Neural cell (in vitro differentiated cells): ENCODE results near the gene CD84. TPM values are rescaled to one million over a fixed set of nuclear protein-coding genes. Genes with fewer than 3 reads are reported as not detected.

Experiments
- H2AFZ ChIP-seq: fragments of 200-600, 300-800 bp; sonication (generic), shearing (Covaris generic); 2 replicates; pipeline ENCODE4 v1.6.0; 2014; ENCODE audit warnings: low read depth, mild to moderate bottlenecking, antibody characterized with exemption, low read length, moderate library complexity
- H3F3A ChIP-seq: fragments of 200-600 bp; shearing (Covaris generic); 2 replicates; pipeline ENCODE4 v1.6.1; 2016; ENCODE audit warnings: mild to moderate bottlenecking, moderate library complexity, mixed read lengths, antibody characterized with exemption, low read length; ENCODE audit not compliant: insufficient read depth, poor library complexity, severe bottlenecking
- H3K27ac ChIP-seq: fragments of 200-600, 300-800 bp; sonication (generic), shearing (Covaris generic); 2 replicates; pipeline ENCODE4 v1.5.1; 2014; ENCODE audit warnings: mild to moderate bottlenecking, low read length, moderate library complexity
- H3K27me3 ChIP-seq: fragments of 300-800, 200-600 bp; sonication (generic), shearing (Covaris generic); 2 replicates; pipeline ENCODE4 v1.6.0; 2014; ENCODE audit warnings: mild to moderate bottlenecking, low read depth, low read length, moderate library complexity; ENCODE audit not compliant: insufficient read depth
- H3K36me3 ChIP-seq: fragments of 300-800, 200-600 bp; sonication (generic), shearing (Covaris generic); 2 replicates; pipeline ENCODE4 v1.5.1; 2014; ENCODE audit warnings: mild to moderate bottlenecking, antibody characterized with exemption, low read length, moderate library complexity; ENCODE audit not compliant: insufficient read depth
- H3K4me2 ChIP-seq: fragments of 300-800, 200-600 bp; sonication (generic), shearing (Covaris generic); 2 replicates; pipeline ENCODE4 v1.6.0; 2014; ENCODE audit warnings: mild to moderate bottlenecking, low read length
- H3K4me3 ChIP-seq: fragments of 300-800, 200-600 bp; sonication (generic), shearing (Covaris generic); 2 replicates; pipeline ENCODE4 v1.5.1; 2014; ENCODE audit warnings: mild to moderate bottlenecking, low read length, moderate library complexity
- H3K79me2 ChIP-seq: fragments of 200-600 bp; shearing (Covaris generic); replicated peaks from 2 replicates; pipeline ENCODE4 v1.6.0; 2014; ENCODE audit warnings: mild to moderate bottlenecking, low read length, moderate library complexity; ENCODE audit not compliant: insufficient read depth
- H3K9ac ChIP-seq: fragments of 300-800, 200-600 bp; sonication (generic), shearing (Covaris generic); 2 replicates; pipeline ENCODE4 v1.6.1; 2016; ENCODE audit warnings: mild to moderate bottlenecking, low read length, mixed read lengths
- H3K9me2 ChIP-seq: fragments of 200-600 bp; shearing (Covaris generic); 2 replicates; pipeline ENCODE4 v1.6.1; 2016; ENCODE audit warnings: mild to moderate bottlenecking, low read length, mixed read lengths; ENCODE audit not compliant: insufficient read depth
- H3K9me3 ChIP-seq: fragments of 200-600, 300-800 bp; sonication (generic), shearing (Covaris generic); 2 replicates; pipeline ENCODE4 v1.6.1; 2016; ENCODE audit warnings: mild to moderate bottlenecking, mixed run types, low read length, moderate library complexity, mixed read lengths
- H4K20me1 ChIP-seq: fragments of 200-600 bp; shearing (Covaris generic); 2 replicates; pipeline ENCODE4 v1.6.1; 2016; ENCODE audit warnings: mild to moderate bottlenecking, mixed run types; ENCODE audit not compliant: insufficient read depth
- CTCF ChIP-seq: fragments of 450-650 bp; IDR thresholded peaks from 2 replicates; pipeline ENCODE4 v1.5.1; 2014; ENCODE audit warnings: antibody characterized with exemption, mild to moderate bottlenecking, moderate library complexity; ENCODE audit not compliant: poor library complexity, severe bottlenecking
- EP300 ChIP-seq: fragments of 450-650 bp; conservative IDR thresholded peaks from 2 replicates; pipeline ENCODE4 v1.6.1; 2014; ENCODE audit warnings: antibody characterized with exemption, mild to moderate bottlenecking, moderate library complexity; ENCODE audit not compliant: poor library complexity, severe bottlenecking
- EZH2 ChIP-seq: fragments of 200-600, 300-800 bp; shearing (Covaris generic), sonication (generic); IDR thresholded peaks from 2 replicates; pipeline ENCODE4 v1.6.1; 2014; ENCODE audit warnings: antibody characterized with exemption, low read length, borderline replicate concordance, mild to moderate bottlenecking; ENCODE audit not compliant: insufficient read depth, poor library complexity, severe bottlenecking
- MXI1 ChIP-seq: fragments of 450-650 bp; conservative IDR thresholded peaks from 2 replicates; pipeline ENCODE4 v1.6.1; 2014; ENCODE audit warnings: antibody characterized with exemption, mild to moderate bottlenecking; ENCODE audit not compliant: poor library complexity, severe bottlenecking
- POLR2AphosphoS5 ChIP-seq: IDR thresholded peaks from 2 replicates; pipeline ENCODE4 v1.6.1; 2012
- RAD21 ChIP-seq: fragments of 450-650 bp; conservative IDR thresholded peaks from 2 replicates; pipeline ENCODE4 v1.6.1; 2014; ENCODE audit warnings: antibody characterized with exemption, mild to moderate bottlenecking, moderate library complexity
- REST ChIP-seq: IDR thresholded peaks from 2 replicates; pipeline ENCODE4 v1.6.1; 2012; ENCODE audit warnings: borderline replicate concordance
- SMC3 ChIP-seq: fragments of 450-650 bp; conservative IDR thresholded peaks from 2 replicates; pipeline ENCODE4 v1.6.1; 2014; ENCODE audit warnings: antibody characterized with exemption, mild to moderate bottlenecking, moderate library complexity; ENCODE audit not compliant: poor library complexity
- TAF1 ChIP-seq: IDR thresholded peaks from 2 replicates; pipeline ENCODE4 v1.6.1; 2012; ENCODE audit warnings: low read depth
- polyA plus RNA-seq: library from polyadenylated mRNA; depleted of rRNA; stranded (reverse); fragments of >200 nt; gene quantifications from 2 replicates; pipeline ENCODE4 v1.2.3, GENCODE V29; 2014

Gene CD84
- polyA plus RNA-seq, 1 donor from 2014 or later: not detected

GRCh38 chr1:160522622-160523345 lies 56.5 kb downstream of the CD84 start, which contains the start of gene SLAMF6:
Gene SLAMF6 (minus strand): TSS chr1:160523255. CDS start chr1:160523192, 63 bp downstream.
- Histone ChIP-seq H3K9ac (no peak within 1 kb of the TSS), H3K9me2 (no peaks in the 10 kb centered on the region), H3K9me3 (no peaks in the 10 kb centered on the region), H3K27ac (no peak within 1 kb of the TSS), H3K4me2 (no peak within 1 kb of the TSS), H3K36me3 (no peaks in the 10 kb centered on the region), H3K27me3 (no peaks in the 10 kb centered on the region), H2AFZ (no peak within 1 kb of the TSS), H3K4me3 (no peak within 1 kb of the TSS), H3K79me2 (no peaks in the 10 kb centered on the region), H3F3A (no peaks in the 10 kb centered on the region), H4K20me1 (no peaks in the 10 kb centered on the region)
- TF ChIP-seq CTCF (no peak), POLR2AphosphoS5 (no peak), EZH2 (no peak), MXI1 (no peak), SMC3 (no peak), RAD21 (no peak), TAF1 (no peak), EP300 (no peak), REST (no peak)

GRCh38 chr1:160522136-160522535 lies 57.2 kb downstream of the CD84 start:
- no peaks in the 10 kb centered on the region for H3K79me2 ChIP-seq

More at GRCh38 chr1:160522136-160522535, 57.2 kb downstream of the CD84 start:
- no peaks in the 10 kb centered on the region for H3K36me3 ChIP-seq
- H3K9me2 ChIP-seq: no peaks in the 10 kb centered on the region
- TF ChIP-seq POLR2AphosphoS5 (no peak), SMC3 (no peak), MXI1 (no peak), RAD21 (no peak), REST (no peak), TAF1 (no peak), EP300 (no peak), CTCF (no peak), EZH2 (no peak)
- no peaks in the 10 kb centered on the region for H4K20me1 ChIP-seq
- no peaks in the 10 kb centered on the region for H3F3A ChIP-seq
- no peak overlapping the region for H3K9ac ChIP-seq
- H2AFZ ChIP-seq: no peak overlapping the region
- no peak overlapping the region for H3K4me3 ChIP-seq
- H3K27ac ChIP-seq: no peak overlapping the region
- no peaks in the 10 kb centered on the region for H3K27me3 ChIP-seq
- H3K4me2 ChIP-seq: no peak overlapping the region
- no peaks in the 10 kb centered on the region for H3K9me3 ChIP-seq
